GM18873 (cell line): Measurements from ENCODE around the gene MAP1B.

Experiments used
- ATAC-seq: cut with Tn5 transposase; IDR thresholded peaks from one replicate; pipeline ENCODE4 v1.9.1; 2021; ENCODE audit warnings: mild to moderate bottlenecking, moderate library complexity, moderate number of reproducible peaks; ENCODE audit not compliant: unreplicated experiment, low FRiP score

MAP1B gene

GRCh38 chr5:72242796-72243475 is 135.7 kb downstream of the MAP1B start:
- ATAC-seq: no peak

- ATAC-seq: no peak
Observed at GRCh38 chr5:72243706-72244105, 136.4 kb downstream of the MAP1B start.

GRCh38 chr5:72244862-72245371 is 137.6 kb downstream of the MAP1B start:
- peak; percentile 60 for ATAC-seq

- no peak for ATAC-seq
Observed at GRCh38 chr5:72245546-72245945, 138.3 kb downstream of the MAP1B start.

GRCh38 chr5:72245951-72246532 is 138.8 kb downstream of the MAP1B start:
- ATAC-seq: no peak

- ATAC-seq: no peak
Observed at GRCh38 chr5:72246954-72247442, 139.7 kb downstream of the MAP1B start.

GRCh38 chr5:72248410-72248981 is 141.2 kb downstream of the MAP1B start:
- no peak for ATAC-seq

GRCh38 chr5:72251386-72251785 is 144.1 kb downstream of the MAP1B start:
- ATAC-seq: no peak

GRCh38 chr5:72252008-72252407 is 144.7 kb downstream of the MAP1B start:
- ATAC-seq: no peak

GRCh38 chr5:72252574-72253155 is 145.4 kb downstream of the MAP1B start:
- no peak for ATAC-seq

- ATAC-seq: no peak
Observed at GRCh38 chr5:72255237-72255636, 148.0 kb downstream of the MAP1B start.

- no peak for ATAC-seq
Observed at GRCh38 chr5:72255670-72256069, 148.4 kb downstream of the MAP1B start.

GRCh38 chr5:72256536-72256935 is 149.3 kb downstream of the MAP1B start:
- no peak for ATAC-seq
